GM21515 (cell line): ENCODE results near the gene C1orf56.
"Not testable (repeated sequence)": the region's sequence is repeated elsewhere in the genome, so short reads cannot be mapped to it uniquely, and the experiment has no call there.

Experiments
- ATAC-seq: cut with Tn5 transposase; IDR thresholded peaks from one replicate; pipeline ENCODE4 v1.9.1; 2021; ENCODE audit not compliant: unreplicated experiment

The C1orf56 gene

GRCh38 chr1:151060657-151061421 lies 13.3 kb downstream of the C1orf56 start:
- ATAC-seq: no peak

GRCh38 chr1:151061704-151062103 lies 14.2 kb downstream of the C1orf56 start:
- ATAC-seq: no peak

DNA sequence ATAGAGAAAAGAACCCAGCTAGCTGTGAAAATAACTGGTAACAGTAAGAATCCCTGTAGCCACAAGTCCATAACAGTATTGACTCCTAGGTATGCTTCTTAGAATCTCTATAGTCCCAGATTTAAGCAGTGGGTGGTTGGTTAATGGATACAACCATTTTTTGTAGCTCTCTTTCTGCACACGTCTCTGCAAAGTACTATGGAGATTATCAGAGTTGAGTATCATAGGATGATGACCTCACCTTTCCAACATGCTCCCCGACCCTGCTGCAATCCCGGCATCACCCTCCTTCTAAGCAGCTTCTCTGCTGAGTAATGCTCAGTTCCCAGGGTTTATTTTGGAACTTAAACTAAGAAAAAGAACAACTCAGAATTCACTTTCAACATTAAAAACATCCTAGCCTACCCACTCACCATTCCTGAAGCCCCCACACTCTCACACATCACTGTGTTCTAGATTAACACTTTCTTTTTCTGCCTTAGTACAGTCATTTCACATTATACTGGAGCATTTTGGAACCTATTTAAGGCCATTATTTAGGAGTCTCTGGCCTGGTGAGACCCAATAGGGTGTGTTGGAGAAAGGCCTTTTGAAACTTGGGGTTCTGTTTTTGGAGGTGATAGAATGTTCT lies 15.3 kb downstream of the C1orf56 start:
- ATAC-seq: no peak

DNA sequence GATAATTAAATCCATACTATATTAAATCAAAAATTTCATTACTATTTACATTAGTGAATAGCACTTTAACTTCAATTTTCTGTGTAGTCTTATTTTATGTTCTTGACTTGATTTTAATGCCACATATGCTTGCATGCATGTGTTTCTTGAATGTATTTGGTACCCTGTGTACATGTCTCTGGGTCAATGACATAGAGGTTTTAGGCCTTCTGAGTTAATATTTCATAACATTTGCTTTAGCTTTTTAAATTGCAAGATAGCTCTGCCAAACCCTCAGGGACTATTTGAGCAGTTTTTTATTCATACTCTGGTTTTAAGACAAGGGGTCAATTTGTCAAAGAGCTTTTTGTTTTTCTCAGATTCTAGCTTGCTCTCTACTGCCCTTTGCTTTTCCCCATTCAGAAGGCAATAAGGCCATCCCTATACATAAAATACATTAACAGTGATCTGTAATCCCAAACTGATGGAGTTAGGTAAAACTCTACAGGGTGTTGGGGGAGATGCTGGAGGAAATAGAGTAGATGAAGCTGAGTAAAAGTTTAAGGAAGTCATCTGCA lies 17.6 kb downstream of the C1orf56 start:
- ATAC-seq: no peak

DNA sequence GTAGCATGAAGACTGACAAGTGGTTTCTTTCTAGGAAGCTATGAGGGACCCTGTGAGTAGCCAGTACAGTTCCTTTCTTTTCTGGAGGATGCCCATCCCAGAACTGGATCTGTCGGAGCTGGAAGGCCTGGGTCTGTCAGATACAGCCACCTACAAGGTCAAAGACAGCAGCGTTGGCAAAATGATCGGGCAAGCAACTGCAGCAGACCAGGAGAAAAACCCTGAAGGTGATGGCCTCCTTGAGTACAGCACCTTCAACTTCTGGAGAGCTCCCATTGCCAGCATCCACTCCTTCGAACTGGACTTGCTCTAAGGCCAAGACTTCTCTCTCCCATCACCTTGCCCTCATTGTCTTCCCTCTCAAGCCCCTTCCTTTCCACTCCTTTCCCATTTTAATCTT lies 19.6 kb downstream of the C1orf56 start:
- ATAC-seq: no peak

DNA sequence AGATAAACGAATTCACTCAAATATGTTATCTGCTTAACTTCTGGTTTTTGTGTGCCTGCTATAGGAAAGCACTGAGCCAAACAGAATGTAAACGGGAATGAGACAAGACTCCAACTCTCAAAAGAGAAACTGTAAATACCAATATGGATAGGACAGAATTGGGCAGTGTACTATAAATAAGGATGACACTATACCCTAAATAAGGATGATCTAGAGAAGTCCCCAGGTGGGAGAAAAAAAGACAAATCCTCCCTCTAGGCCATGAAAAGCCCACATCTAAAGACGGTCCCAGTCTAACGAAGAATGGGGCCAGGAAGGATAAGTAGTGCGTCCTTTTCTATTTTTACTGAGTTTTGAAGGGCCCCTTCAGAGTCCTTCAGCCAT lies 21.5 kb downstream of the C1orf56 start:
- ATAC-seq: no peak

GRCh38 chr1:151070474-151071276 lies 23.1 kb downstream of the C1orf56 start, which contains the start of gene GABPB2:
GABPB2 (plus strand) TSS chr1:151070761; CDS start chr1:151088190, 17,429 bp downstream.
- ATAC-seq: peak; percentile 79

GRCh38 chr1:151072224-151072623 lies 24.7 kb downstream of the C1orf56 start:
- no peak for ATAC-seq

DNA sequence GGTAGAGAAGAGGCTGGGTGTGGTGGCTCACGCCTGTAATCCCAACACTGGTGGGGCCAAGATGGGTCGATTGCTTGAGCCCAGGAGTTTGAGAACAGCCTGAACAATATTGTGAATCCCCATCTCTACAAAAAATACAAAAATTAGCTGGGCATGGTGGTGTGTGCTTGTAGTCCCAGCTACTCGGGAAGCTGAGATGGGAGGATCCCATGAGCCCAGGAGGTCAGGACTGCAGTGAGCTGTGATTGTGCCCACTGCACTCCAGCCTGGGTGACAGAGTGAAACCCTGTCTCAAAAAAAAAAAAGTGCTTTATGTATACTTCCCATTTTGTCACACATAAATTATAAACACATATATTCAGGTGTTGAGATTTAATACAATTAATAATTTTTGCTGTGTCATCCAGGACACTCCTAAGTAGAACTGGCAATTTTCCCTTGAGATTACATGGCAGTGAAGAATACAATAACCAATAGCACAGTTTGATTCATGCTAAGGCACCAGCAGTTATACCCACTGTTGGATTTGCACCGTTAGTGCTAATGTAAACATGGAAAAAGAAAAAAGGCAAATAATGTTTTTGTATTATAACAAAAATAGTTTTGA lies 38.5 kb downstream of the C1orf56 start:
- no peak for ATAC-seq

GRCh38 chr1:151097426-151097825 lies 49.9 kb downstream of the C1orf56 start:
- ATAC-seq: not testable (repeated sequence)

DNA sequence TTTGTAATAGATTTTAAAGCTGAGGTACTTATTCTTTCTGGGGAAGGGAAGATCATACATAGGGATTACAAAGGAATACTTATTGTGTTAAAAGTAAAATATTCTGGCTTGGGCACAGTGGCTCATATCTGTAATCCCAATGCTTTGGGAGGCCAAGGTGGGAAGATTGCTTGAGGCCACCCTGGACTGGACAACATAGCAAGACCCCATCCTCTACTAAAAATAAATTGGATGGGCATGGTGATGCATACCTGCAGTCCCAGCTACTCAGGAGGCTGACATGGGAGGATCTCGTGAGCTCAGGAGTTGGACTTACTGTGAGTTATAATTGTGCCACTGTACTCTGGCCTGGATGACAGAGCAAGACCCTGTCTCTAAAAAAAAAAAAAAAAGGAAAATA lies 50.6 kb downstream of the C1orf56 start:
- ATAC-seq: no peak
